Gastroesophageal sphincter (tissue), 3 donors: ENCODE results near the gene APOB.

ENCODE experiments used
- CTCF ChIP-seq, 4 experiments: fragments of 200-600 bp in 2 of 4; fragments of 450-650 bp in 2 of 4; sonication (generic) in 1 of 4; IDR thresholded peaks; one replicate each; pipeline ENCODE4 v1.5.1; 2017 to 2019; ENCODE audit warnings: antibody characterized with exemption in 4 of 4, mild to moderate bottlenecking in 2 of 4, moderate library complexity in 2 of 4
- POLR2A ChIP-seq, 2 donors: fragments of 450-650 bp; IDR thresholded peaks; one replicate each; pipeline ENCODE4 v1.6.1; 2017; ENCODE audit warnings: antibody characterized with exemption in 2 of 2, mild to moderate bottlenecking in 2 of 2, moderate library complexity in 1 of 2
- POLR2AphosphoS5 ChIP-seq: sonication (generic); formaldehyde crosslinking; IDR thresholded peaks from one replicate; pipeline ENCODE4 v1.6.1; 2017; ENCODE audit warnings: antibody characterized with exemption

- no peak for TF ChIP-seq POLR2A (IDR thresholded peaks at IDR 0.05)
- no peak for TF ChIP-seq CTCF (IDR thresholded peaks at IDR 0.05)
- TF ChIP-seq POLR2AphosphoS5 = no peak
These were observed 960 bp upstream of the APOB start for GRCh38 chr2:21044694-21045371.
